Endothelial cell of umbilical vein (primary cell): Measurements from ENCODE around the gene KYAT1.

Experiments used
- CTCF ChIP-seq, 2 donors: IDR thresholded peaks; 1 replicate in 1 of 2; 2 replicates in 1 of 2; pipeline ENCODE4 v1.5.1; 2011; ENCODE audit warnings: low read length in 2 of 2, mild to moderate bottlenecking in 2 of 2, moderate library complexity in 2 of 2, control low read depth in 1 of 2, inconsistent platforms in 1 of 2, low read depth in 1 of 2; ENCODE audit not compliant: insufficient read depth in 1 of 2; ENCODE audit errors: extremely low read depth in 1 of 2
- EZH2 ChIP-seq: IDR thresholded peaks from 2 replicates; pipeline ENCODE4 v1.6.1; 2012; ENCODE audit warnings: borderline replicate concordance, low read depth, mild to moderate bottlenecking, moderate library complexity, low read length, inconsistent platforms; ENCODE audit not compliant: severe bottlenecking
- FOS ChIP-seq: IDR thresholded peaks from 2 replicates; pipeline ENCODE4 v1.6.1; 2011; ENCODE audit warnings: mild to moderate bottlenecking, low read length, moderate library complexity, borderline replicate concordance; ENCODE audit not compliant: insufficient read depth
- JUN ChIP-seq: IDR thresholded peaks from 2 replicates; pipeline ENCODE4 v1.6.1; 2011; ENCODE audit warnings: borderline replicate concordance, low read depth; ENCODE audit not compliant: insufficient read length, insufficient read depth
- MAX ChIP-seq: IDR thresholded peaks from 2 replicates; pipeline ENCODE4 v1.6.1; 2011; ENCODE audit not compliant: insufficient read depth, insufficient read length
- MYC ChIP-seq: IDR thresholded peaks from one replicate; pipeline ENCODE4 v1.6.1; 2011; ENCODE audit warnings: mild to moderate bottlenecking, low read depth, low read length
- POLR2A ChIP-seq: IDR thresholded peaks from 2 replicates; pipeline ENCODE4 v1.6.1; 2012; ENCODE audit warnings: low read depth, mild to moderate bottlenecking, control low read depth, low read length
- POLR2AphosphoS5 ChIP-seq: IDR thresholded peaks from 2 replicates; pipeline ENCODE4 v1.6.1; 2012; ENCODE audit warnings: low read depth, mild to moderate bottlenecking, control low read depth, low read length, moderate library complexity; ENCODE audit not compliant: insufficient read depth

- TF ChIP-seq CTCF (IDR thresholded peaks at IDR 0.05; ENCODE audit: extremely low read depth in 1 of 2, insufficient read depth in 1 of 2, low read depth in 1 of 2, low read length in 2 of 2) (no peak), JUN (no peak), EZH2 (no peak), POLR2AphosphoS5 (no peak), MYC (no peak), POLR2A (no peak), MAX (no peak), FOS (no peak)
These were observed 93.3 kb downstream of the KYAT1 start for GRCh38 chr9:128788445-128788844.
